Naive B cell (primary cell): ENCODE data around the gene PODXL. TPM values are rescaled to one million over a fixed set of nuclear protein-coding genes. Genes with fewer than 3 reads are reported as not detected.

ENCODE experiments used
- ATAC-seq, 2 donors: fragments of 150-1000 bp; cut with Tn5 transposase; 2 replicates each; pipeline ENCODE4 v1.10.0; 2021; ENCODE audit warnings: low read depth in 2 of 2, mild to moderate bottlenecking in 2 of 2, moderate library complexity in 2 of 2
- DNase-seq: peaks from one replicate; pipeline ENCODE4 v3.0.0; 2022
- H3K27ac Mint-ChIP-seq, 6 donors: one replicate each; pipeline ENCODE4 v1.8.0; 2020 to 2022; ENCODE audit warnings: mild to moderate bottlenecking in 6 of 6, mixed read lengths in 6 of 6, moderate library complexity in 5 of 6, inconsistent platforms in 2 of 6
- H3K27me3 Mint-ChIP-seq, 3 donors: one replicate each; pipeline ENCODE4 v1.8.0; 2021 to 2022; ENCODE audit warnings: mixed read lengths in 3 of 3, mild to moderate bottlenecking in 1 of 3
- H3K36me3 Mint-ChIP-seq, 2 donors: one replicate each; pipeline ENCODE4 v1.8.0; 2020 to 2022; ENCODE audit warnings: mixed read lengths in 2 of 2, inconsistent platforms in 1 of 2, mild to moderate bottlenecking in 1 of 2
- H3K4me1 Mint-ChIP-seq, 3 donors: one replicate each; pipeline ENCODE4 v1.8.0; 2020 to 2022; ENCODE audit warnings: mixed read lengths in 3 of 3, inconsistent platforms in 1 of 3, mild to moderate bottlenecking in 1 of 3, moderate library complexity in 1 of 3
- H3K4me3 Mint-ChIP-seq, 8 donors: one replicate each; pipeline ENCODE4 v1.8.0; 2020 to 2022; ENCODE audit warnings: mild to moderate bottlenecking in 8 of 8, mixed read lengths in 8 of 8, moderate library complexity in 8 of 8, inconsistent platforms in 2 of 8
- H3K9me3 Mint-ChIP-seq, 7 donors: one replicate each; pipeline ENCODE4 v1.8.0; 2020 to 2022; ENCODE audit warnings: mixed read lengths in 7 of 7, mild to moderate bottlenecking in 5 of 7, inconsistent platforms in 2 of 7, moderate library complexity in 1 of 7
- polyA plus RNA-seq, 6 donors: library from polyadenylated mRNA; unstranded; fragments of 300-500 nt; fragmentation: Illumina TruSeq; gene quantifications; one replicate each; pipeline ENCODE4 v1.2.3, GENCODE V29; 2021; ENCODE audit warnings: low read depth in 6 of 6

Gene PODXL
- polyA plus RNA-seq, 6 donors from 2014 or later = 0.12 to 0.90 (median 0.68) TPM; not detected in 1

DNA sequence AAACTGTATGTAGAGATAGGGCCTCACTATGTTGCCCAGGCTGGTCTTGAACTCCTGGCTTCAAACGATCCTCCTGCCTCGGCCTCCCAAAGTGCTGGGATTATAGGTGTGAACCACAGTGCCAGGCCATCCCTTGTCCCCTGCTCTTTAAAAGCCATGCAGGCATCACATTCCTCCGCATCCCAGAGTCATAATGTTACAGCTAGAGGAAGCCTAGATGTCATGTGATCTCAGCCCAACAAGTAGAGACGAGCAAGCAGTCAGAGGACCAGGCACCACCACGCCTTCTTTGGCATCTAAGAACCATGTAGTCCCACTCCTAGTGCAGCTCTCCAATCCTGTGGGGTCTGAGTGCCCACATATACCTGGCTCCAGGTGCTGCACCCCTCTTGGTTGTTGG is 13.1 kb downstream of the PODXL start:
- Mint-ChIP-seq H3K36me3 (no peaks in the 10 kb centered on the region), H3K27ac (peak overlapping the region in 1 of 6 donors; percentile 28), H3K4me3 (no peak overlapping the region), H3K27me3 (no peaks in the 10 kb centered on the region), H3K9me3 (peaks cover 0 to 2% (median 0%) of the 10 kb centered on the region in 7 donors), H3K4me1 (peaks cover 0 to 8% (median 3%) of the 10 kb centered on the region in 3 donors)
- ATAC-seq = no peak
- no peak for DNase-seq

- Mint-ChIP-seq H3K9me3 (no peaks in the 10 kb centered on the region), H3K27ac (peak overlapping the region in 2 of 6 donors; percentile 26 to 60), H3K4me1 (peaks cover 0 to 8% (median 3%) of the 10 kb centered on the region in 3 donors), H3K4me3 (no peak overlapping the region), H3K27me3 (no peaks in the 10 kb centered on the region), H3K36me3 (no peaks in the 10 kb centered on the region)
- DNase-seq (no peak), ATAC-seq (no peak)
These were observed 15.8 kb downstream of the PODXL start for GRCh38 chr7:131540491-131541162.

- Mint-ChIP-seq H3K27me3 (no peaks in the 10 kb centered on the region), H3K4me3 (no peak overlapping the region), H3K9me3 (no peaks in the 10 kb centered on the region), H3K4me1 (no peaks in the 10 kb centered on the region), H3K27ac (no peak overlapping the region), H3K36me3 (no peaks in the 10 kb centered on the region)
- DNase-seq = no peak
- no peak for ATAC-seq
These were observed 17.6 kb downstream of the PODXL start for GRCh38 chr7:131538813-131539179.

GRCh38 chr7:131538071-131538812 is 18.2 kb downstream of the PODXL start:
- no peaks in the 10 kb centered on the region for H3K9me3 Mint-ChIP-seq
- H3K4me1 Mint-ChIP-seq = no peaks in the 10 kb centered on the region
- ATAC-seq = no peak
- H3K36me3 Mint-ChIP-seq = no peaks in the 10 kb centered on the region
- H3K4me3 Mint-ChIP-seq = no peak overlapping the region
- no peaks in the 10 kb centered on the region for H3K27me3 Mint-ChIP-seq
- no peak overlapping the region for H3K27ac Mint-ChIP-seq
- DNase-seq = no peak

- no peak overlapping the region for H3K27ac Mint-ChIP-seq
- H3K36me3 Mint-ChIP-seq = no peaks in the 10 kb centered on the region
- no peaks in the 10 kb centered on the region for H3K4me1 Mint-ChIP-seq
- no peak overlapping the region for H3K4me3 Mint-ChIP-seq
- no peaks in the 10 kb centered on the region for H3K27me3 Mint-ChIP-seq
- ATAC-seq = no peak
- no peaks in the 10 kb centered on the region for H3K9me3 Mint-ChIP-seq
- no peak for DNase-seq
These were observed 18.9 kb downstream of the PODXL start for GRCh38 chr7:131537571-131537978.

DNA sequence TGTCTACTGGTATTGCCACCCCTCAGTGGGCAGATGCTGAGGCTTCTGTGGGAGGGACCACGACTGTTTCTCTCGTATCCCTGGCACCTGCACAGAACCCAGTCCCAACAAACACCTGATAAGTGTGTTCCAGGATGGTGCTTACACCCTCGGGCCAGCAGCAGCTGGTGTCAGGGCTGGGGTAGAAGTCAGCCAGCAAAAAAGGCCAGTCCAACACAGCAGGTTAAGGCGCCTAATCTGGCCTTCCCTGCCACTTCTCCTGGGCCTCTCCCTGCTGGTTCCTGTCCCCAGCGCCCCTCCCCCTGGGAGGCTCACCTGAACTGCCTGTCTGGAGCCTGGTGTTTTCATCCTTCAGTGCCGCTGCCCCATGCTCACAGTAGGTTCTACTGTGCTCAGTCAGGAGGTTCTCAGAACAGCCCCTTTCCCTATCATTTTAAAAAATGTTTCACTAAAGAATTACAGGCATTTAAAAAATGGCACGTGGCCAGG is 20.0 kb downstream of the PODXL start:
- Mint-ChIP-seq H3K27me3 (no peaks in the 10 kb centered on the region), H3K4me1 (no peaks in the 10 kb centered on the region), H3K4me3 (no peak overlapping the region), H3K36me3 (no peaks in the 10 kb centered on the region), H3K9me3 (no peaks in the 10 kb centered on the region), H3K27ac (no peak overlapping the region)
- ATAC-seq (no peak), DNase-seq (no peak)

GRCh38 chr7:131533566-131534561 is 22.6 kb downstream of the PODXL start:
- Mint-ChIP-seq H3K4me3 (no peak overlapping the region), H3K27ac (no peak overlapping the region), H3K36me3 (no peaks in the 10 kb centered on the region), H3K4me1 (no peaks in the 10 kb centered on the region), H3K27me3 (peaks cover 0 to 4% (median 0%) of the 10 kb centered on the region in 3 donors), H3K9me3 (no peaks in the 10 kb centered on the region)
- ATAC-seq (no peak), DNase-seq (no peak)

DNA sequence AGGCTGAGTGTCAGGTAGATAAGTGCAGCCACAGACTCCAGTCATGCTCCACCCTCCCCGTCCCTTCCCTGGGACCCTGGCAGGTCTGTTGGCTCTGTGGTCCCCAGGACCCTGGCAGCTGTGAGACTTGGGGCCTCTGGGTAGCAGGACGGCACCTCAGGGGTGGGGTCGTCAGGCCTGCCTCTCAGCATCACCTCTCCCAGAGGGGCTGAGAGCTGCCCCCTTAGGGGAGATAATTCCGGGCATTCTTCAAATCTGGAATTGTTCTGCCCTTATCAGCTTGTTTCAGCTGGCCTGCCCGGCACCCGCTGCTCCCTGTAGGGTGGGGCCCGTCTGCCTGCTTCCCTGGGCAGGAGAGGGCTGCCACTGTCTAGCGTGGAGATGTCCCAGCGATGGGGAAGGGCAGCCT is 23.3 kb downstream of the PODXL start:
- H3K4me3 Mint-ChIP-seq = no peak overlapping the region
- H3K9me3 Mint-ChIP-seq = no peaks in the 10 kb centered on the region
- peaks cover 0 to 10% (median 0%) of the 10 kb centered on the region in 3 donors for H3K27me3 Mint-ChIP-seq
- no peaks in the 10 kb centered on the region for H3K4me1 Mint-ChIP-seq
- ATAC-seq (no peak), DNase-seq (no peak)
- no peaks in the 10 kb centered on the region for H3K36me3 Mint-ChIP-seq
- no peak overlapping the region for H3K27ac Mint-ChIP-seq

GRCh38 chr7:131532570-131533091 is 23.8 kb downstream of the PODXL start:
- peaks cover 0 to under 1% (median 0%) of the 10 kb centered on the region in 3 donors for H3K4me1 Mint-ChIP-seq
- H3K27me3 Mint-ChIP-seq = peaks cover 0 to 10% (median 0%) of the 10 kb centered on the region in 3 donors
- no peaks in the 10 kb centered on the region for H3K36me3 Mint-ChIP-seq
- no peaks in the 10 kb centered on the region for H3K9me3 Mint-ChIP-seq
- no peak for DNase-seq
- ATAC-seq = no peak
- H3K27ac Mint-ChIP-seq = no peak overlapping the region
- H3K4me3 Mint-ChIP-seq = no peak overlapping the region

DNA sequence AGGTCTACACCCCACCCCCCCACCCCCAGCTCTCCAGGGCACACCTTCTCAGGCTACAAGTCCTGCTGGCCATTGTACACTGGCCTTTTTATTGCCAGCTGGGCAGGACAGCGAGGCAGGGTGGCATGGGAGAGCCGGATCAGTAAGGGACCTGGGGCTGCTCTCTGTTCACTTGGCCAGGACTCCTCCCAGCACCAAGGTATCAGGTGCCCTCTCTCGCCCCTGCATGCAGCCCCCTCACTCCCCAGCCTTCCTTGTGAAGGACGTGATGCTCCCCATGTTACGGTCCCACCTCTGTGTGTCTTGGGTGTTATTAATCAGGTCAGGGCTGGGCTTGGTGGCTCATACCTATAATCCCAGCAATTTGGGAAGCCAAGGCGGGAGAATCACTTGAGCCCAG is 26.3 kb downstream of the PODXL start:
- Mint-ChIP-seq H3K4me1 (peaks cover 3 to 7% (median 6%) of the 10 kb centered on the region in 3 donors), H3K27ac (no peak overlapping the region), H3K4me3 (no peak overlapping the region), H3K36me3 (no peaks in the 10 kb centered on the region), H3K27me3 (peaks cover 0 to 10% (median 0%) of the 10 kb centered on the region in 3 donors), H3K9me3 (no peaks in the 10 kb centered on the region)
- no peak for ATAC-seq
- DNase-seq = no peak

DNA sequence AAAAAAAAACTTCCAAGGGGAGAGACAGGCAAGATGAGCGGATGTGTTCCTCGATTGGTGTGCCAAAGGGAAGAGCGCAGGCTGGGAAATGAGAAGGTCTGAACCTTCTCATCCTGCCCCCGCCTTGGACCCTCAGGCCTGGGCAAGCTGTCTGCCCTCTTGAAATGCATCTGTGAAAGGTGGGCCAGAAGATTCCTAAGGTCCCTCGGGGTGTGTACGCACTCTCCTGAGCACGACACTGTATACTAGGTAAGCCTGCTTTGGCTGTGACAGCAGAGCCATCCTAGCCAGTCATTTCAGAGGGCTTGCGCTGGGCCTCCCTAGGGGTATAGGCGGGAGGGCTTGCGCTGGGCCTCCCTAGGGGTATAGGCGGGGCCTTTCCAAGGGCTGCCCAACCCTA is 26.8 kb downstream of the PODXL start:
- H3K36me3 Mint-ChIP-seq = no peaks in the 10 kb centered on the region
- no peak overlapping the region for H3K4me3 Mint-ChIP-seq
- peaks cover 3 to 7% (median 6%) of the 10 kb centered on the region in 3 donors for H3K4me1 Mint-ChIP-seq
- no peak for DNase-seq
- no peak for ATAC-seq
- H3K27ac Mint-ChIP-seq = no peak overlapping the region
- no peaks in the 10 kb centered on the region for H3K9me3 Mint-ChIP-seq
- H3K27me3 Mint-ChIP-seq = peaks cover 0 to 10% (median 0%) of the 10 kb centered on the region in 3 donors

DNA sequence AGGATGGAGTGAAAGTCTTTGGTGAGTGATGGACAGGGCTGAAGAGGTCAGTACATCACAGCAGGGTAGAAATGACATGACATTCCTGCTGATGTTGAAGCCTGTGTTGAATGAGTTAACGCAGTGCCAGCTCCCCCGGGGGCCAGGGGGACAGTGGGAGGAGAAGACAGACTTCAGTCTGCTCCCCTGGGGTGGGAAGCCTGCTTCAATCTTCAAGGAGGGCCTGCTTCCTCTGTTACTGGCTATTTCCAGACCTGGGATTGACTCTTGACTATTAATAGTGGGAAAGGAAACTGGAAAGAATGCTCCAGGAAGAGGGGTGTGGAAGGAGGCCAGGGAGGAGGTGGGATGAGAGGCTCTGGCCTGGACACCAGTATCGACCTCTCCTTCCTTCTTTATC is 27.2 kb downstream of the PODXL start:
- no peak for ATAC-seq
- Mint-ChIP-seq H3K27me3 (peaks cover 0 to 10% (median 0%) of the 10 kb centered on the region in 3 donors), H3K9me3 (no peaks in the 10 kb centered on the region), H3K36me3 (no peaks in the 10 kb centered on the region), H3K4me1 (peaks cover 3 to 7% (median 6%) of the 10 kb centered on the region in 3 donors), H3K4me3 (no peak overlapping the region), H3K27ac (no peak overlapping the region)
- no peak for DNase-seq

GRCh38 chr7:131527456-131527855 is 29.0 kb downstream of the PODXL start:
- peaks cover 10 to 13% (median 11%) of the 10 kb centered on the region in 3 donors for H3K4me1 Mint-ChIP-seq
- peaks cover 0 to 10% (median 0%) of the 10 kb centered on the region in 3 donors for H3K27me3 Mint-ChIP-seq
- ATAC-seq = peak; percentile 56 to 70
- no peaks in the 10 kb centered on the region for H3K9me3 Mint-ChIP-seq
- H3K27ac Mint-ChIP-seq = no peak overlapping the region
- no peak for DNase-seq
- no peak overlapping the region for H3K4me3 Mint-ChIP-seq
- H3K36me3 Mint-ChIP-seq = no peaks in the 10 kb centered on the region
